ENCODE data around the gene DGAT2. TPM values are rescaled to one million over a fixed set of nuclear protein-coding genes. Genes with fewer than 3 reads are reported as not detected.
"Not testable (repeated sequence)": the region's sequence is repeated elsewhere in the genome, so short reads cannot be mapped to it uniquely, and the experiment has no call there.

DGAT2 gene
- total and polyA plus RNA-seq, 4 donors, result 57.2 to 152 (median 108) TPM

GRCh38 chr11:75745807-75746206 lies 22.8 kb upstream of the DGAT2 start:
- no peaks in the 10 kb centered on the region for H3K27me3 ChIP-seq (ENCODE audit: control insufficient read depth in 4 of 4, insufficient read depth in 4 of 4, low read length in 3 of 4)
- H3K9me3 ChIP-seq (ENCODE audit: control insufficient read depth in 4 of 4, low read length in 3 of 4), result no peaks in the 10 kb centered on the region
- no peak for DNase-seq (ENCODE audit: low spot score)
- no peak overlapping the region for H3K27ac ChIP-seq (ENCODE audit: low read depth in 1 of 2, low read length in 2 of 2)
- H3K4me1 ChIP-seq (ENCODE audit: control insufficient read depth in 4 of 4, insufficient read depth in 4 of 4, low read length in 3 of 4), result peaks cover 3 to 26% (median 16%) of the 10 kb centered on the region in 4 donors
- no peak for TF ChIP-seq NR2F2 (IDR thresholded peaks at IDR 0.05)
- no peak for TF ChIP-seq YY1 (IDR thresholded peaks at IDR 0.05)
- no peak for TF ChIP-seq CTCF (IDR thresholded peaks at IDR 0.05; ENCODE audit: low read depth, low read length, missing input control)
- no peak for TF ChIP-seq FOXA1 (IDR thresholded peaks at IDR 0.05)
- TF ChIP-seq MAX (IDR thresholded peaks at IDR 0.05), result no peak
- no peak for TF ChIP-seq EGR1 (IDR thresholded peaks at IDR 0.05; ENCODE audit: low read depth in 2 of 2)
- TF ChIP-seq GABPA (IDR thresholded peaks at IDR 0.05 in 1 of 2, conservative IDR thresholded peaks at IDR 0.05 in 1 of 2), result no peak
- TF ChIP-seq REST (IDR thresholded peaks at IDR 0.05), result no peak
- TF ChIP-seq ZBTB33 (IDR thresholded peaks at IDR 0.05), result no peak
- no peak for TF ChIP-seq HNF4G (IDR thresholded peaks at IDR 0.05)
- no peak for TF ChIP-seq FOXA2 (IDR thresholded peaks at IDR 0.05)
- no peak for TF ChIP-seq HNF4A (conservative IDR thresholded peaks at IDR 0.05)
- TF ChIP-seq JUND (IDR thresholded peaks at IDR 0.05), result no peak
- no peak for TF ChIP-seq SP1 (IDR thresholded peaks at IDR 0.05)
- no peak for TF ChIP-seq TAF1 (conservative IDR thresholded peaks at IDR 0.05)
- no peak for TF ChIP-seq RXRA (IDR thresholded peaks at IDR 0.05)
- no peak for TF ChIP-seq ATF3 (IDR thresholded peaks at IDR 0.05)
- no peak overlapping the region for H3K9ac ChIP-seq (ENCODE audit: low read depth in 1 of 2, low read length in 2 of 2)
- H3K4me3 ChIP-seq (ENCODE audit: low read depth in 1 of 3, low read length in 3 of 3), result no peak overlapping the region
- no peaks in the 10 kb centered on the region for H3K36me3 ChIP-seq (ENCODE audit: control insufficient read depth in 4 of 4, insufficient read depth in 3 of 4, low read depth in 1 of 4, low read length in 3 of 4)
- WGBS, result 92% methylated on average over 5 of the region's 5 CpGs

- not testable (repeated sequence) for H3K4me3 ChIP-seq (ENCODE audit: low read depth in 1 of 3, low read length in 3 of 3); DNase-seq (ENCODE audit: low spot score); H3K27ac ChIP-seq (ENCODE audit: low read depth in 1 of 2, low read length in 2 of 2); H3K9me3 ChIP-seq (ENCODE audit: control insufficient read depth in 4 of 4, low read length in 3 of 4); H3K36me3 ChIP-seq (ENCODE audit: control insufficient read depth in 4 of 4, insufficient read depth in 3 of 4, low read depth in 1 of 4, low read length in 3 of 4); H3K27me3 ChIP-seq (ENCODE audit: control insufficient read depth in 4 of 4, insufficient read depth in 4 of 4, low read length in 3 of 4); H3K9ac ChIP-seq (ENCODE audit: low read depth in 1 of 2, low read length in 2 of 2)
- H3K4me1 ChIP-seq (ENCODE audit: control insufficient read depth in 4 of 4, insufficient read depth in 4 of 4, low read length in 3 of 4), result peaks cover 0 to 13% (median 6%) of the 10 kb centered on the region in 4 donors
- 44% methylated on average over 17 of the region's 26 CpGs for WGBS
Measured at GRCh38 chr11:75748729-75749273, 19.8 kb upstream of the DGAT2 start.

Measured in liver (tissue), 9 donors.